Gastroesophageal sphincter (tissue), 4 donors: Measurements from ENCODE around the gene MRE11. TPM values are rescaled to one million over a fixed set of nuclear protein-coding genes. Genes with fewer than 3 reads are reported as not detected.
A peak's percentile ranks its signal among the peaks of the same experiment; 100 is the strongest.

Source experiments
- ATAC-seq: fragments of 150-250 bp; one replicate; pipeline ENCODE4 v1.9.1; 2016; ENCODE audit warnings: mild to moderate bottlenecking, moderate library complexity
- H3K27ac ChIP-seq, 4 donors: fragments of 200-600 bp; sonication (generic) in 3 of 4; 1 replicate in 3 of 4; 2 replicates in 1 of 4; pipeline ENCODE4 v1.5.1; 2016 to 2019
- H3K27me3 ChIP-seq: fragments of 200-600 bp; sonication (generic); one replicate; pipeline ENCODE4 v1.5.1; 2019
- H3K36me3 ChIP-seq, 2 donors: fragments of 200-600 bp; sonication (generic); one replicate each; pipeline ENCODE4 v1.5.1; 2019; ENCODE audit warnings: control low read depth in 1 of 2
- H3K4me1 ChIP-seq, 3 donors: fragments of 200-600 bp; sonication (generic); 1 replicate in 2 of 3; 2 replicates in 1 of 3; pipeline ENCODE4 v1.5.1; 2016 to 2019; ENCODE audit warnings: control low read depth in 2 of 3
- H3K4me3 ChIP-seq, 2 donors: fragments of 200-600 bp; sonication (generic); one replicate each; pipeline ENCODE4 v1.5.1; 2019; ENCODE audit warnings: mild to moderate bottlenecking in 1 of 2, moderate library complexity in 1 of 2
- H3K9me3 ChIP-seq, 3 donors: fragments of 200-600 bp; sonication (generic); one replicate each; pipeline ENCODE4 v1.5.1; 2017 to 2019; ENCODE audit warnings: control low read depth in 2 of 3
- CTCF ChIP-seq, 4 experiments: fragments of 200-600 bp in 2 of 4; fragments of 450-650 bp in 2 of 4; sonication (generic) in 1 of 4; IDR thresholded peaks; one replicate each; pipeline ENCODE4 v1.5.1; 2017 to 2019; ENCODE audit warnings: antibody characterized with exemption in 4 of 4, mild to moderate bottlenecking in 2 of 4, moderate library complexity in 2 of 4
- EP300 ChIP-seq: sonication (generic); formaldehyde crosslinking; IDR thresholded peaks from one replicate; pipeline ENCODE4 v1.6.1; 2017; ENCODE audit warnings: antibody characterized with exemption, mild to moderate bottlenecking
- POLR2A ChIP-seq, 2 donors: fragments of 450-650 bp; IDR thresholded peaks; one replicate each; pipeline ENCODE4 v1.6.1; 2017; ENCODE audit warnings: antibody characterized with exemption in 2 of 2, mild to moderate bottlenecking in 2 of 2, moderate library complexity in 1 of 2
- POLR2AphosphoS5 ChIP-seq: sonication (generic); formaldehyde crosslinking; IDR thresholded peaks from one replicate; pipeline ENCODE4 v1.6.1; 2017; ENCODE audit warnings: antibody characterized with exemption
- WGBS, 2 donors: methylation state at CpG; one replicate each; pipeline ENCODE4 v1.1.5; 2018; ENCODE audit warnings: low coverage in 1 of 2; 5-methylcytosine and 5-hydroxymethylcytosine counted together
- total RNA-seq, 4 donors: library from RNA; depleted of rRNA; stranded (reverse); fragments of >200 nt; gene quantifications; one replicate each; pipeline ENCODE4 v1.1.0, GENCODE V29; 2016

MRE11 gene
- total RNA-seq, 4 donors from 2014 or later, result 13.8 to 15.9 (median 14.5) TPM

GRCh38 chr11:94455861-94456260 is 37.8 kb downstream of the MRE11 start:
- H3K4me3 ChIP-seq, result no peak overlapping the region
- 100% methylated on average over 1 of the region's 1 CpG; no CpG with 5 or more reads in 1 of the 2 donors for WGBS, 2 donors
- H3K4me1 ChIP-seq, result no peaks in the 10 kb centered on the region
- no peak overlapping the region for H3K27ac ChIP-seq
- peaks cover 2 to 48% of the 10 kb centered on the region in 2 donors for H3K36me3 ChIP-seq
- ATAC-seq, result no peak
- H3K27me3 ChIP-seq, result no peaks in the 10 kb centered on the region
- no peak for TF ChIP-seq CTCF (IDR thresholded peaks at IDR 0.05)
- TF ChIP-seq POLR2A (IDR thresholded peaks at IDR 0.05), result no peak
- no peak for TF ChIP-seq POLR2AphosphoS5
- TF ChIP-seq EP300, result no peak
- H3K9me3 ChIP-seq, result no peaks in the 10 kb centered on the region

- ATAC-seq, result no peak
- no peak for TF ChIP-seq POLR2A (IDR thresholded peaks at IDR 0.05)
- TF ChIP-seq CTCF (IDR thresholded peaks at IDR 0.05), result no peak
- no peak for TF ChIP-seq EP300
- no peak for TF ChIP-seq POLR2AphosphoS5
- Histone ChIP-seq H3K36me3 (peaks cover 0 to 39% of the 10 kb centered on the region in 2 donors), H3K4me3 (no peak overlapping the region), H3K4me1 (no peaks in the 10 kb centered on the region), H3K9me3 (no peaks in the 10 kb centered on the region), H3K27ac (no peak overlapping the region), H3K27me3 (no peaks in the 10 kb centered on the region)
- 89 to 100% methylated on average over 1 of the region's 2 CpGs for WGBS, 2 donors
Measured at GRCh38 chr11:94454301-94454700, 39.3 kb downstream of the MRE11 start.

GRCh38 chr11:94452988-94453387 is 40.7 kb downstream of the MRE11 start:
- Histone ChIP-seq H3K27ac (no peak overlapping the region), H3K36me3 (peaks cover 0 to 51% of the 10 kb centered on the region in 2 donors), H3K4me1 (no peaks in the 10 kb centered on the region), H3K4me3 (no peak overlapping the region), H3K9me3 (no peaks in the 10 kb centered on the region), H3K27me3 (no peaks in the 10 kb centered on the region)
- no peak for ATAC-seq
- TF ChIP-seq CTCF (IDR thresholded peaks at IDR 0.05), result no peak
- TF ChIP-seq POLR2AphosphoS5, result no peak
- no peak for TF ChIP-seq EP300
- no peak for TF ChIP-seq POLR2A (IDR thresholded peaks at IDR 0.05)
- 100% methylated on average over 2 of the region's 2 CpGs for WGBS, 2 donors

- H3K27ac ChIP-seq, result no peak overlapping the region
- no peaks in the 10 kb centered on the region for H3K27me3 ChIP-seq
- WGBS, 2 donors, result 51 to 74% methylated on average over 3 of the region's 3 CpGs
- no peaks in the 10 kb centered on the region for H3K9me3 ChIP-seq
- H3K4me1 ChIP-seq, result no peaks in the 10 kb centered on the region
- no peak overlapping the region for H3K4me3 ChIP-seq
- TF ChIP-seq EP300 (no peak), POLR2AphosphoS5 (no peak), CTCF (IDR thresholded peaks at IDR 0.05) (no peak), POLR2A (IDR thresholded peaks at IDR 0.05) (no peak)
- peaks cover 2 to 53% of the 10 kb centered on the region in 2 donors for H3K36me3 ChIP-seq
- no peak for ATAC-seq
Measured at GRCh38 chr11:94450048-94450447, 43.6 kb downstream of the MRE11 start.

GRCh38 chr11:94449437-94449836 is 44.2 kb downstream of the MRE11 start:
- WGBS, 2 donors, result 39 to 47% methylated on average over 2 of the region's 2 CpGs
- no peaks in the 10 kb centered on the region for H3K9me3 ChIP-seq
- H3K4me1 ChIP-seq, result no peaks in the 10 kb centered on the region
- no peaks in the 10 kb centered on the region for H3K27me3 ChIP-seq
- no peak overlapping the region for H3K4me3 ChIP-seq
- peaks cover 5 to 58% of the 10 kb centered on the region in 2 donors for H3K36me3 ChIP-seq
- peak; percentile 43 for ATAC-seq
- H3K27ac ChIP-seq, result no peak overlapping the region
- TF ChIP-seq POLR2AphosphoS5, result no peak
- no peak for TF ChIP-seq POLR2A (IDR thresholded peaks at IDR 0.05)
- no peak for TF ChIP-seq CTCF (IDR thresholded peaks at IDR 0.05)
- no peak for TF ChIP-seq EP300
